ENCODE results near the gene ATP6V1F. TPM values are rescaled to one million over a fixed set of nuclear protein-coding genes. Genes with fewer than 3 reads are reported as not detected.

Gene ATP6V1F
- polyA plus RNA-seq, 3 donors, result 327 to 593 (median 511) TPM

- Histone ChIP-seq H3K27me3 (ENCODE audit: control insufficient read depth in 2 of 2, insufficient read depth in 2 of 2, low read length in 2 of 2) (no peaks in the 10 kb centered on the region), H3K4me2 (replicated peaks; ENCODE audit: extremely low read depth, low read length, poor library complexity, severe bottlenecking) (no peak overlapping the region), H3K27ac (ENCODE audit: low read depth in 1 of 2, low read length in 2 of 2) (no peak overlapping the region), H3K4me3 (replicated peaks in 1 of 3; ENCODE audit: low read depth in 2 of 3, low read length in 3 of 3) (no peak overlapping the region), H3K9me3 (replicated peaks in 1 of 2; ENCODE audit: control insufficient read depth in 1 of 2, insufficient read depth in 1 of 2, low read length in 2 of 2) (no peaks in the 10 kb centered on the region), H3K4me1 (ENCODE audit: control insufficient read depth in 1 of 2, insufficient read depth in 2 of 2, low read length in 2 of 2) (peaks cover 11 to 14% of the 10 kb centered on the region in 2 donors), H2AFZ (ENCODE audit: insufficient read depth, low read depth, low read length, poor library complexity, severe bottlenecking) (peak overlapping the region; percentile 47), H3K9ac (ENCODE audit: insufficient read depth, low read length, poor library complexity, severe bottlenecking) (no peak overlapping the region), H4K20me1 (ENCODE audit: insufficient read depth, low read length) (peaks cover 12% of the 10 kb centered on the region), H3K36me3 (replicated peaks in 1 of 2; ENCODE audit: control insufficient read depth in 1 of 2, insufficient read depth in 2 of 2, low read length in 2 of 2) (peaks cover 0 to under 1% of the 10 kb centered on the region in 2 donors), H3K79me2 (ENCODE audit: insufficient read depth, low read length) (peaks cover 19% of the 10 kb centered on the region)
- peaks cover 1 to 8% (median 5%) of the 10 kb centered on the region in 3 donors for H3K27me3 Mint-ChIP-seq (ENCODE audit: low read depth in 3 of 3)
- H3K4me3 Mint-ChIP-seq, result no peak overlapping the region
- intact Hi-C loops (cut with micrococcal nuclease), result loop anchor here in 1 of 2 donors (10.0 kb wide), 1 partner anchor 115 kb away; no protein-coding TSS in a partner anchor
- no peak for TF ChIP-seq CTCF (IDR thresholded peaks at IDR 0.05)
- peaks cover 0 to under 1% of the 10 kb centered on the region in 2 donors for H3K36me3 Mint-ChIP-seq
- peaks cover 14% of the 10 kb centered on the region for H3K4me1 Mint-ChIP-seq
- WGBS (ENCODE audit: insufficient coverage), result 85% methylated on average over 10 of the region's 12 CpGs
- no peak for DNase-seq
- H3K9me3 Mint-ChIP-seq, result peaks cover 0 to 3% (median 0%) of the 10 kb centered on the region in 7 donors
- peak overlapping the region in 1 of 7 donors; percentile 20 for H3K27ac Mint-ChIP-seq
Observed at GRCh38 chr7:128859232-128860157, 3.2 kb upstream of the ATP6V1F start.

GRCh38 chr7:128860158-128861073 is 2.2 kb upstream of the ATP6V1F start:
- Histone ChIP-seq H4K20me1 (ENCODE audit: insufficient read depth, low read length) (peaks cover 21% of the 10 kb centered on the region), H3K4me1 (ENCODE audit: control insufficient read depth in 1 of 2, insufficient read depth in 2 of 2, low read length in 2 of 2) (peaks cover 11 to 14% of the 10 kb centered on the region in 2 donors), H3K4me3 (replicated peaks in 1 of 3; ENCODE audit: low read depth in 2 of 3, low read length in 3 of 3) (no peak overlapping the region), H3K4me2 (replicated peaks; ENCODE audit: extremely low read depth, low read length, poor library complexity, severe bottlenecking) (no peak overlapping the region), H2AFZ (ENCODE audit: insufficient read depth, low read depth, low read length, poor library complexity, severe bottlenecking) (peak overlapping the region; percentile 47), H3K27me3 (ENCODE audit: control insufficient read depth in 2 of 2, insufficient read depth in 2 of 2, low read length in 2 of 2) (no peaks in the 10 kb centered on the region), H3K36me3 (replicated peaks in 1 of 2; ENCODE audit: control insufficient read depth in 1 of 2, insufficient read depth in 2 of 2, low read length in 2 of 2) (peaks cover 7 to 10% of the 10 kb centered on the region in 2 donors), H3K9me3 (replicated peaks in 1 of 2; ENCODE audit: control insufficient read depth in 1 of 2, insufficient read depth in 1 of 2, low read length in 2 of 2) (no peaks in the 10 kb centered on the region), H3K27ac (ENCODE audit: low read depth in 1 of 2, low read length in 2 of 2) (no peak overlapping the region), H3K9ac (ENCODE audit: insufficient read depth, low read length, poor library complexity, severe bottlenecking) (no peak overlapping the region), H3K79me2 (ENCODE audit: insufficient read depth, low read length) (peaks cover 28% of the 10 kb centered on the region)
- 22% methylated on average over 2 of the region's 10 CpGs for WGBS (ENCODE audit: insufficient coverage)
- TF ChIP-seq CTCF (IDR thresholded peaks at IDR 0.05), result no peak
- intact Hi-C loops (cut with micrococcal nuclease), result loop anchor here in 1 of 2 donors (10.0 kb wide), 1 partner anchor 116 kb away; no protein-coding TSS in a partner anchor
- H3K4me1 Mint-ChIP-seq, result peaks cover 18% of the 10 kb centered on the region
- DNase-seq, result no peak
- H3K9me3 Mint-ChIP-seq, result peaks cover 0 to 3% (median 0%) of the 10 kb centered on the region in 7 donors
- H3K36me3 Mint-ChIP-seq, result peaks cover 9 to 10% of the 10 kb centered on the region in 2 donors
- H3K4me3 Mint-ChIP-seq, result no peak overlapping the region
- H3K27me3 Mint-ChIP-seq (ENCODE audit: low read depth in 3 of 3), result peaks cover 1 to 5% (median 5%) of the 10 kb centered on the region in 3 donors
- H3K27ac Mint-ChIP-seq, result peak overlapping the region in 2 of 7 donors; percentile 20 to 26

All from CD14-positive monocyte (primary cell).